A673 (cell line): ENCODE results near the gene PHF10. TPM values are rescaled to one million over a fixed set of nuclear protein-coding genes. Genes with fewer than 3 reads are reported as not detected.

ENCODE experiments used
- BruUV-seq: library from RNA; stranded (reverse); fragments of 400-500 nt; replicated peaks from 2 replicates; lab custom pipeline; 2021; lab: Mats Ljungman, UMichigan
- CTCF ChIA-PET: fragments of 300-600 bp; sonication (Branson Sonifier 250); formaldehyde crosslinking; loops from one replicate; lab custom pipeline; 2022; ENCODE audit warnings: antibody characterized with exemption; lab: Charles Lee
- POLR2A ChIA-PET: fragments of 300-600 bp; sonication (Branson Sonifier 250); formaldehyde crosslinking; loops from one replicate; lab custom pipeline; 2022; ENCODE audit warnings: antibody characterized with exemption; ENCODE audit not compliant: low non-redundant PET; lab: Charles Lee
- DNase-seq: peaks from one replicate; pipeline ENCODE4 v3.0.0-alpha.2; 2015; ENCODE audit warnings: low spot score
- H3K27ac ChIP-seq: fragments of 200-600 bp; sonication (generic); 2 replicates; pipeline ENCODE4 v1.5.1; 2016; ENCODE audit warnings: mixed run types, low read depth, mild to moderate bottlenecking, mixed read lengths, antibody characterized with exemption, low read length; ENCODE audit not compliant: poor library complexity, severe bottlenecking
- H3K27me3 ChIP-seq: fragments of 200-600 bp; sonication (generic); replicated peaks from 2 replicates; pipeline ENCODE4 v1.6.1; 2017; ENCODE audit warnings: mixed run types, low read depth, mild to moderate bottlenecking, mixed read lengths, antibody characterized with exemption, low read length; ENCODE audit not compliant: insufficient read depth, poor library complexity
- H3K36me3 ChIP-seq: fragments of 200-600 bp; sonication (generic); 2 replicates; pipeline ENCODE4 v1.6.1; 2016; ENCODE audit warnings: mixed run types, mild to moderate bottlenecking, mixed read lengths, antibody characterized with exemption, low read length; ENCODE audit not compliant: insufficient read depth, poor library complexity, severe bottlenecking
- H3K4me1 ChIP-seq: fragments of 200-600 bp; sonication (generic); 2 replicates; pipeline ENCODE4 v1.6.1; 2017; ENCODE audit warnings: mixed run types, mild to moderate bottlenecking, mixed read lengths, antibody characterized with exemption, low read length; ENCODE audit not compliant: insufficient read depth, poor library complexity, severe bottlenecking
- H3K4me3 ChIP-seq: fragments of 200-600 bp; sonication (generic); 2 replicates; pipeline ENCODE4 v1.5.1; 2016; ENCODE audit warnings: low read depth, mixed run types, mild to moderate bottlenecking, mixed read lengths, low read length; ENCODE audit not compliant: poor library complexity, severe bottlenecking
- H3K9me3 ChIP-seq: fragments of 200-600 bp; sonication (generic); 2 replicates; pipeline ENCODE4 v1.6.1; 2016; ENCODE audit warnings: mixed run types, low read depth, mild to moderate bottlenecking, mixed read lengths, antibody characterized with exemption, low read length; ENCODE audit not compliant: poor library complexity, severe bottlenecking
- CTCF ChIP-seq: fragments of 300-800, 200-600 bp; sonication (generic); conservative IDR thresholded peaks from 2 replicates; pipeline ENCODE4 v1.5.1; 2017; ENCODE audit warnings: low read depth, mild to moderate bottlenecking, antibody characterized with exemption, low read length, moderate library complexity, mixed read lengths
- EZH2 ChIP-seq: fragments of 200-600 bp; sonication (generic); IDR thresholded peaks from 2 replicates; pipeline ENCODE4 v1.6.1; 2017; ENCODE audit warnings: borderline replicate concordance, low read depth, mild to moderate bottlenecking, mixed read lengths, antibody characterized with exemption, low read length; ENCODE audit not compliant: poor library complexity, severe bottlenecking
- intact Hi-C: fragments of 100-400 bp; cut with micrococcal nuclease; formaldehyde crosslinking; loops from one replicate; pipeline ENCODE4 v1.10.0; 2022; ENCODE audit not compliant: unreplicated experiment
- total RNA-seq: library from RNA; stranded (reverse); gene quantifications from 2 replicates; pipeline ENCODE4 v1.2.3, GENCODE V29; 2021

PHF10 gene
- total RNA-seq, 1 experiment from 2014 or later = 61.4 TPM

GRCh38 chr6:169684056-169684455 lies 40.2 kb downstream of the PHF10 start:
- TF ChIP-seq CTCF (no peak), EZH2 (no peak)
- Histone ChIP-seq H3K4me3 (no peak overlapping the region), H3K27ac (no peak overlapping the region), H3K4me1 (no peaks in the 10 kb centered on the region), H3K36me3 (peaks cover 25% of the 10 kb centered on the region), H3K27me3 (no peaks in the 10 kb centered on the region), H3K9me3 (peaks cover 14% of the 10 kb centered on the region)
- ChIA-PET POLR2A (no interaction called here), CTCF (no interaction called here)
- intact Hi-C loops = no loop called here
- no peak for DNase-seq
- BruUV-seq = no TSS peak

GRCh38 chr6:169678342-169678741 lies 46.0 kb downstream of the PHF10 start:
- no TSS peak for BruUV-seq
- DNase-seq = no peak
- Histone ChIP-seq H3K4me1 (no peaks in the 10 kb centered on the region), H3K36me3 (peaks cover 10% of the 10 kb centered on the region), H3K27me3 (no peaks in the 10 kb centered on the region), H3K27ac (no peak overlapping the region), H3K9me3 (no peaks in the 10 kb centered on the region), H3K4me3 (no peak overlapping the region)
- ChIA-PET POLR2A (no interaction called here), CTCF (no interaction called here)
- intact Hi-C loops = no loop called here
- no peak for TF ChIP-seq CTCF
- no peak for TF ChIP-seq EZH2

GRCh38 chr6:169677096-169677495 lies 47.2 kb downstream of the PHF10 start:
- ChIA-PET CTCF (no interaction called here), POLR2A (no interaction called here)
- BruUV-seq = no TSS peak
- peaks cover 8% of the 10 kb centered on the region for H3K36me3 ChIP-seq
- no peak overlapping the region for H3K4me3 ChIP-seq
- no peak overlapping the region for H3K27ac ChIP-seq
- intact Hi-C loops = no loop called here
- no peaks in the 10 kb centered on the region for H3K27me3 ChIP-seq
- no peaks in the 10 kb centered on the region for H3K4me1 ChIP-seq
- no peaks in the 10 kb centered on the region for H3K9me3 ChIP-seq
- DNase-seq = no peak
- no peak for TF ChIP-seq EZH2
- no peak for TF ChIP-seq CTCF
